CD4-positive, alpha-beta T cell treated with Interleukin-12 subunit alpha and Interleukin-12 subunit beta, for 1 hour (primary cell): ENCODE measurements around the gene INPP4B.
"Not testable (repeated sequence)": the region's sequence is repeated elsewhere in the genome, so short reads cannot be mapped to it uniquely, and the experiment has no call there.

ENCODE experiments used
- DNase-seq: peaks from one replicate; pipeline ENCODE4 v3.0.0-alpha.2; 2020

Gene INPP4B

DNA sequence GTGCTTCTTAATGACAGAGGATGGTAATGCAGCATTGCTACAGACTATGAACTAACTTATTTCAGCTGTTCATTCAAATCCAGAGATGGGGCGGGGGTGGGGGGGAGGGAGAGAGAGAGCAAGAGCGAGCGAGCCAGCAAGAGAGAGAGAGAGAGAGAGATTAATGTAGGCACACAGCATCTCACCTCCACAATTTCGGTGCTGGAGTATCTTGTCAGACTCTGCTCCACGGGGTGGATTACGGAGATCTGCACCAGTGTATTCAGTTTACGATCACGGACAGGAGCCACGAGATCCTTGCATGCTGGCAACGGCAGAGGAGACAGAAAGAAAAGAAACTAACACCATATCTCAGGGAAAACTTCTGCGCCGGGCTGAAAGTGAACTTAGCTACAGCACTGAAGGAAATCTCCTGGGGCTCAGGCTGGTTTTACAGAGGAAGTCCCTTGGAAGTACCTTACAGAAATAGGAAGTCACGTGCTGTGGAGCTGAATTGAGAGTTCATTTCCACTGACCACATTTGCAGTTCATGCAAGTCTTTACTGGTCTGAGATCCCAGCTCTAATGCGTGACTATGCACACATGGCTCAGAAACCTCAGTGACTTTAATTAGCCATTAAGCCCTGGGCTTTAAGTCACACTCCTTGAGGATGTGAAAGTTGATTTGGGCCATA is 440.9 kb downstream of the INPP4B start:
- DNase-seq: peak; percentile 64

DNA sequence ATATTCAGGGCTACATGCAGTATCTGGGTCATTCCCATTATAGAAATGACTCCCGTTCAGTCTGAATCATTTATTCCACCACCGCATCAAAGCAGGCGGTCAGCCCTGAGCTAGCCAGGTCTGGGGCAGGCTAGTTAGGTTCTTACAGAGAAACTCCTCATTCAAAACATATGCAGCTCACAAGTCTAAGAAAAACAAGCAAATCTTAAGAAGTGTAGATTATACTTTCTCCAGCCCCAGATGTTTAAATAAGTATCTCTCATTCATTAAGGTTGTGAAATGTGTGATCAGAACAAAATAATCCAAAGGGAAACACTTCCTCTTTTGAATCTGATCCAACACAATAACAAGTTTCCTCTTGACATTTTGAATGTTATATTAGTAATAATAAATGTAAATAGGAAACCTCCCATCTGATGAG is 441.9 kb downstream of the INPP4B start:
- DNase-seq: no peak

DNA sequence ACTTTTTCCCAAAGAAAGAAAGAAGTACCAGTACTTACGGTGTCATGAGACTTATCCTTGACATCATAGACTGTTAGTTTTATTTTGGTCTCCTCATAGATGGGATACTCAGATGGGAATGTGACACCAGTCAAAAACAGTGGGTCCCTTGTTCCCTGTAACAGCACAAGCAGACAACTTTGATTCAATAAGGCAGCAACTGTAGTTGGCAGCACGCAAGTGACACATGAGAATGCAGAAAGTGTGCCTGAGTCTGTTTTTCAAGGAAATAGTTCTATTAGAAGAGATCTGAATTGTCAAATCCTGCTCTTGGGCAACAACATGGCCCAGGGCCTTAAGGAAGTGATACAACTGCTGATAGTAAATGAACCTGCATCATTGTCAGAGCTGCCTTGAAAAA is 443.2 kb downstream of the INPP4B start:
- DNase-seq: no peak

DNA sequence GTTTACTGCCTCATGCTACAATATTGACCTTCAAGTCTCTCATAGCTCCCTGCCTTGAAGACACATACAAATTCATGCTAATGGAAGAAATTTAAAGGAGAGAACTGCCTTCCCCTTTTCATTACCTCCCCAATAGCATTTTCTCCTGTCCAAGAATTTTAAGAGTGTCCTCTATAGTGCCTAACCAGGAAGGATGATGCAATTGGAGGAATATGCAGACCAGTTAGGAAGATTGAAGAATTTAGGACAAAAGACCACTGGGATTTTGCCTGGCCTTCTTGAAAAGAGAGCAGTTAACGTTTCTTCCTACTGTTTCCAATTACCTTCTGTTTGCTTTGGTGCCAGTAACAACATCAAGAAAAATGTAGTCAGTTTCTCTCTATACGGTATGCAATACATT is 443.9 kb downstream of the INPP4B start:
- DNase-seq: no peak

DNA sequence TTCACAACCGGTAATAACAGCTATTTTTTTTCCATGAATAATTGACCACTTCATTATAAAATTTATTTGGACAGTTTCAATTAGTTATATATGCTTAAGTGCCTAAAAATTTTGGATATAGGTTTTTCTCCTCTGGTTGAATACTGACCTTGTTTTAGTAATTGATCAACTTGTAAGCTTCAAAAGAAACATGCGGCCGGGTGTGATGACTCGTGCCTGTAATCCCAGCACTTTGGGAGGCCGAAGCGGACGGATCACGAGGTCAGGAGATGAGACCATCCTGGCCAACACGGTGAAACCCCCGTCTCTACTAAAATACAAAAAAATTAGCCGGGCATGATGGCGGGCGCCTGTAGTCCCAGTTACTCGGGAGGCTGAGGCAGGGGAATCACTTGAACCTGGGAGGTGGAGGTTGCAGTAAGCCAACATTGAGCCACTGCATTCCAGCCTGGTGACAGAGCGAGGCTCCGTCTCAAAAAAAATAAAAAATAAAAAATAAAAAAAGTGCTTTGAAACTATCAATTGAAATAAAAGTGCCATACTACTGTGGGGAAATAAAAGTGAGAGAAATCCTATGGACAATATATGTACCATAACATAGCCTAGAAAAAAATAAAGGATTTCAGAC is 448.6 kb downstream of the INPP4B start:
- not testable (repeated sequence) for DNase-seq

DNA sequence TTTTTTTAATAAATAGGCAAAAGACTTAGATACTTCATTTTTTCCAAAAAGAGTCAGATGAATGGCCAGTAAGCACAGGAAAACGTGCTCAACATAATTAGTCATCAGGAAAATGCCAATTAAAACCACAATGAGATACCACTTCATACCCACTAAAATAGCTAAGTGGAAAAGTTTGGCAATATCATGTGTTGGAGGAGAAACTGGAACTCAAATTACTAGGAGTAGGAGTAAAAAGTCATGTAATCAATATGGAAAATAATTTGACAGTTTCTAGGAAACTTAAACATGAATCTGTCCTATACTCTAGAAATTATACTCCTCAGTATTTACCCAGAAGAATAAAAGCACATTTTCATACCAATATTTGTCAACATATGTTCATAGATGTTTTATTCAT is 449.8 kb downstream of the INPP4B start:
- no peak for DNase-seq

DNA sequence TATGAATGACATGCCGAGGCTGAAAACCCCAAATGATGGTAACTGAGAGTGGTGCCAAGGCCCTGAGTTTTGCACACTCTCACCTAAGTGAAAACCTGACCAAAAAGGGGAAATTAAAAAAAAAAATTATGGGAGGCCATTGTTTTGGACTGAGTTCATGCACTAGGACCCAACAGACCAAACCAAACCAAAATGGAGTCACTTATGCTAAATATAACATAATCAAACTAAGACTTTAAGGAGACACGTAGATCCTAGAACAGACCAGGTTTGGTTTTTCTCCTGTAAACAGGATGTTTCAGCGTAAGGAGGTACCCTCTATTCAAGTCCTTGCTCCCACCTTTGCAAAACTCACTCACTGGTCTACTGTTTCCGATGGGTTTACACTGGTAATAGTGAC is 453.0 kb downstream of the INPP4B start:
- DNase-seq: no peak

DNA sequence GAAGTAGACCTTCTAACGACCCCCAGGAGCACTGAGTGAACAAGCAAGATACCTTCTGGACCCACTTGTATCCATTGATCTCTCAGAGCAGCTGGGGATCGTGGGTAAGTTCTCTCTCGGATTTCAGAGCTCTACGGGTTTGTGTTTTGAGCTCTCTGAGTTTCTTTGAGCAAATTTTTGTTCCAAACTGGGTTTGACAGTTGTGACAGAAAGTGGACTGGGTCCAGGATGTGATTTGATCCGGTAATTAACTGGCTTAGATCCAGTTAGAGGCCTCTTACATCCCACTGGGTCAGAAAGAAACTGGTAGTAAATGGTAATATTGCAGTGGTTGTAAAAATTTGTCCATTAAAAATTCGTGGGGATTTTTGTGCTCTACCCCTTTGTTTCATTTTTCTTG is 459.2 kb downstream of the INPP4B start:
- DNase-seq: no peak

DNA sequence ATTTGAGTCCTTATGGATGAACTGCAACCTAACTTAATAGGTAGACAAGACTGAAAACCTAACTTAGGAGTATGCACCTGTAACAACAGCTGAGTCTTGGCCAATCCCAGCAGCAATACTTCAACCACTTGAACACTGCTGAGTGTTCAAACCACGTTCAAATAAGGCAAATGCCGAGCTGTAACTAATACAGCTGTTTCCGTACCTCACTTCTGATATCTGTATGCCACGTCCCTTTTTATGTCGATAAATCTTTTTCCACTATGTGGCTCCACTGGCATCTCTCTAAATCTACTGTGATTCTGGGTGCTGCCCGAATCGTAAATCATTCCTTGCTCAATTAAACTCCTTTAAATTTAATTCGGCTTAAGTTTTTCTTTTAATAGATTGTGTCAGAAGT is 459.7 kb downstream of the INPP4B start:
- DNase-seq: peak; percentile 40

DNA sequence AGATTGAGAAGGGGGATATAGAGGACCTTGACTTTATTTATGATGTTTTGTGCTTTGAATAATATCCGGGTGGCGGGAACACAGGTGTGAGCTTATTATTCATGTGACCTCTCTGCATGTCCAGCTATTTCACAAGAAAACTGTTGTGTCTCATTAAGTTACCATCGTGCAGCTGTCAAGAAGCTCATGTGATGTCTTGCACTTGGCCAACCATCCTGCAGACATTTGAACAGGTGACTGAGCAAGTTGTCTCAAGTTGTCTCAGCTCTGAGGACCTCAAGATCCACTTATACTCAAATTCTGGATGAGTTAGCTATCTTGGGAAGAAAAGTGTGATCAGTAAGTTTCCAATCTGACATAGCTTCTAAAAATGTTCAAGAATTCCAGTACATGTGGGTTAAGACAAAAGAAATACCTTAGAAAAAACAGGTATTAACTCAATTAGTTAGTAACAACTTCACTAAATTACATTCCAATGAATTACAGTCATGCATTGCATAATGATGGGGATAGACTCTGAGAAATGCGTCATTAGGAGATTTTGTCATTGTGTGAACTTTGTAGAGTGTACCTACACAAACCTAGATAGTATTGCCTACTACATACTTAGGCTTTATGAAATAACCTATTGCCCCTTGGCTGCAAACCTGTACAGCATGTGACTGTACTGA is 462.2 kb downstream of the INPP4B start:
- DNase-seq: no peak

DNA sequence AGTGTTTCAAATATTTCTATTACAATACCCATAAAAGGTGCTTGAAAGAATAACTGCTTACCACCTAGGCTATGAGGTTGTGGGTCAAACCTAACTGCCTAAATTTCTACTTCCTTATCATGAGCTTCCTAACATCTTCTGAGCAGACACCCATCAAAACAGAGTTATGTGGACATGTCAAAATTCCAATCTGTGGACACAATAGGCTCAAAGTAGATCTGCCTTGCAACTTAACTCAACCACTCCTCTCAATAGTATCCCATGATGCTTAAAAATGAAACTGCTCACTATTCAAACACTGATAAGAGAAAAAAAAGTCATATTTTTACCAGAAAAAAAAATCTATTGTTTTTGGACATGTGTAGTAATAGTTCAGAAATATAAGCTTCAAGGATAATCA is 462.7 kb downstream of the INPP4B start:
- no peak for DNase-seq

DNA sequence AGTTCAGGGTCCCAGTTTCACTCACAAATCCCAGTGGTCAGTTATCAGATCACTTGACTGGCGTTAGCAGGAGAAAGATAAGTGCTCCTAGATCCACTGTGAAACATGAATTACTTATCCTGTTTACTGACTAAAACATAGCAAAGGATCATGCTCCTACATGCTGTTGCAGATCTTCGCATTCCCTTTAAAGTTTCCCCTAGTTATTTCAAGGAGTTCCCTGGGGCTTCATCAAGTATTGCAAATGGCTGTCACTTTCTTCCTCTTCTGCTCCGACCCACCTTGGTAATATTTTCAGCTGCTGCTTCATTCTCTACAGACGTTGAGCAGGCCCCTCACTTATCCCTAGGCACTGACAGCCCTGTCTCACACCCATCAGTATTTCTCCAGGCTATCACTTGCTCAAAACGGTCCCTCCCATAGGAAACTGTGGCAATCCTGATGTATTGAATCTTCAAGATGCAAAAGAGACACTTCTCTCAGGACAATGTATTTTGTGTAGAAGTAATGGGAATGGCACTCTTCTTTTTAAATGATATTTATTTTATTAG is 466.0 kb downstream of the INPP4B start:
- no peak for DNase-seq

DNA sequence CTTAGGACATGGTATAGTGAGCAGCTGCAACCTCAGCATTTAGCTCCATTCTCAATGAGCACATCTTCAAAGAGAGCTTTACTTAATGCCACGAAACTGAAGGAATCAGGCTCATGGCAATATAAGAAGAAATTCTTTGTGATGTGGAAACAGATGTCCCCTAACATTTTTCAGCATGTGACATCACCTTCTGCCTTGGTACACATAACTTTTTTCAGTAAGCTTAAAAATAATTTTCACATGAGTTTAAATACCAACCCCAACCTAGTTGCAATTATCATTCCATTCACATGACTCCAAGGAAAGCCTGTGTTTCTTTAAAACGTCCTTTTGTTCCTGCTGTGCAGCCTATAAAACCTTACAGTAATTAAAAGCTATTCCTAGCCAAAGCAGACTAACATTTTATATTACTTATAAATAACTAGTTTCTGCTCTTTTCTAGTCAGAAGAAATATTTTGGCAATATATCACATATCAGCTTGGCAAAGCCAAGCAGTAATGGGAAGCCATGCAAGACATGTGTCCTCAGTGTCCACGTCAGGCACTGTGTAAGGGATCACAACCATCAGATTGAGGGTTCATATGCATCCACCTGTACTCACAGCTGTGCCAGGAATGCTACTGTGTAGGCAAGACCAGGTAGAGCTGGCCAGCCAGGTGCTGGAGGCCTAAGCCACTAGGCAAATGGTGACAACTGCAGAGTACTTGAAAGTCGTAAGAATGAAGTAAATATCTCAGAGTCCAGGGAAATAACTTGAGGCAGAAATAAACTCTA is 466.6 kb downstream of the INPP4B start:
- DNase-seq: no peak

DNA sequence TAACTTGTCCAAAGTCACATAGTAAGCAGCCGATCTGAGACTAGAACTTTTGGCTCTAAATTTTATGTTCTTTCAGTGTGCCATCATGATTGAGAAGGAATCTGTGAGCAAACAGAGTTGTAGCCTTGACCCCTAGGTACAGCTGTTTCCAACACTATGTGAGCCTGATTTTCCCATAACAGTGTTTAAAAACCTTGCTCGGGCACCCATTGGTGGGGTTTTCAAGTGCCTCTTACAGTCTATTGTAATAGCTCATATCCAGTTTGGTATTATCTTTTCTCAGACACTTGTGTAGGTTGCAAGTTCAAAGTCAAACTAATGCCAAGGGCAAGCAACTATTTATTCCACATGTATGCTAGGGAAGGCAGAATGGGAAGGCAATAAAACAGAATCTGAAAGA is 467.9 kb downstream of the INPP4B start:
- no peak for DNase-seq

DNA sequence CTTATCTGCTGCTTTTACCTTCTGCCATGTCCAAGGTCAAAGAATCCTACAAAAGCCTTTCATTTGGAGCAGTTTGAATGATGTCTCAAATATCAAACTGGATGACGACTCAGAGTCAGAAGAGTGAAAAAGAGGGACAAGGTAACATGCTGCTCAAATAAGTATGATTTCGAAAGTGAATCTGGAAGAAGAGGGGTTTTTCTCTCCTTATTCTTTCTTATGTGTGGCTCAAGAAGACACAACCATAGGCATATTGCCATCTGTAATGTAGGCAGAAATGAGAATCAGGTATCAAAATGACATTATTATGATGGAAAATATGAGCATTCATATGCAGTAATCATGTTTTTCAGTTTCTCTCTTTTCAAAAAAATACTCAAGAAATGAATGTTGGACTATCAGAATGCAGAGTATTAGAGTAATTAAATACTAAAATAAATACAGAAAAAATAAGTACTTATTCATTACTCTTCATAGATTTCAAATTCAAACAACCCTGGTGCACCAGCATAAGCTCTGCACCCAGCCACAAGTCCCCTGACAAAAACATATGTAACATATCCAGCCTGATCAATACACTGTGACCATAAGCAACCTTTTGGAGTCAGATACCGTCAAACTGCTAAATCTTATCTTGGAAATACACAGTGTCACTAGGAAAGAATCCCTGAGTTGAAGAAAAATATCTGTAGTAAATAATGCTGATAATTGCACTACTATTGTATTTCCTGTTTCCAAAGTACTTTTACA is 468.6 kb downstream of the INPP4B start:
- peak; percentile 38 for DNase-seq

DNA sequence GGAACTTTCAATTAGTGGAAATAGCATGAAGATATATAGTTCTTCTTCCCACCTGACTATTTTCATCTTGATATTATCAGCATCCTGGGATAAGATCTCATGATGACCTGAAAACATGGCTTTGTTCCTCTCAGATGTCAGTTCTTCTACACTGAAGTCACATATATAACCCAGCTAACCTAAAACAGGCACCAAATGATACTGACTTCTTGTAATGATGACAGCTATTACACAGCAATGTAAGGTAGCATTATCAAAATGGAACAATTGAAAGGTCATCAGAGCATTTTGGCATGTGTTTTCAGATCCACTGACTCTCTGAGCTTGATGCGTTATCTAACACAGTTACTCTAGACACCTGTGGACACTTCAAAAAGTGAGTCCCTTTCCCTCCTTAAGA is 469.9 kb downstream of the INPP4B start:
- DNase-seq: no peak

DNA sequence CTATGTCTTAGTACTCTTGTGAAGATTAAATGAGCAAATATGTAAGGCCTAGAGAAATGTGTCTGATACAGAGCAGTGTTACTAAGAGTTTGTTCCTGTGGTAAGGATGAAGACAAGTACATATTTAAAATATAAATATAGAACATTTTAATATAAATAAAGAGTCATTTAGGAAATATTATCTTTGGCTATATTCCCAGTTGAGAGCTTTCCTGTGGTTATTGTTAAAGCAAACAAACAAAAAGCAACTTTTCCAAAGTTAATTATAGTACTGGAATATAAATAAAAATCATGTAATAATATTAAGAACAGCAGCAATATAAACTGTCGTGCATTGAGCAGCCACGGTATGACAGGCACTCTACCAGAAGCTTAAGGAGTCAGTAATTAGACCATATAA is 472.5 kb downstream of the INPP4B start:
- DNase-seq: no peak

DNA sequence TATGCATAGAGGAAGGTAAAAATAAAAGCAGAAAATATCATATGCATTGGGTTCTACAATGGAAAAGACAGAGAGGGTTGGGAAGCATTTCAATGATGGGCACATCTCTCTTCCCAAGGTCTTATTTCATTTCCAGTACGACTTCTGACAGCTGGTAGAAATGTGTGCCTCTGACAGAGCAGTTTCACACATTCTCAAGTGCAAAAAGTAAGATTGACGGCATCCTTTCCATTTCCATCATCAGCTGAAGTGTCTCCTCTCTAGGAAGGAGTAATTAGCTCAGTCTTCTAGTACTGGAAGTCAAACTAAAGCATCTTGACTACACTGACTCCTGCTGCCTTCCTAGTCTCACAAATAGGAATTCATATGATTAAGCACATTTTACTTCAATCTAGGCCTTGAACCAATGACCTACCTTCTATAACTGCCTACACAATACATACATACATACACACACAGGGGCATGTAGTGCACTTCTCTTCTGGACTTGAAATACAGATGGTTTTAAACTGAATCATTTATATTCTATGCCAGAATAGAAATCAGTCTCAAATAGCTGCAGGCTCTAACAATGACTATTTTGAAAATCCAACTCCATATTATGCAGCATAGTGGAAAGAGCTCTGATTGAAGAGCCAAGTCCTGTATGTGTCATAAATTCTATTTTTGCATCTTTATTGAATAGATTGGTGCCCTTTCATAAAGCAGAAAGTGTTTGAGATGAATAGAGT is 473.4 kb downstream of the INPP4B start:
- DNase-seq: no peak

DNA sequence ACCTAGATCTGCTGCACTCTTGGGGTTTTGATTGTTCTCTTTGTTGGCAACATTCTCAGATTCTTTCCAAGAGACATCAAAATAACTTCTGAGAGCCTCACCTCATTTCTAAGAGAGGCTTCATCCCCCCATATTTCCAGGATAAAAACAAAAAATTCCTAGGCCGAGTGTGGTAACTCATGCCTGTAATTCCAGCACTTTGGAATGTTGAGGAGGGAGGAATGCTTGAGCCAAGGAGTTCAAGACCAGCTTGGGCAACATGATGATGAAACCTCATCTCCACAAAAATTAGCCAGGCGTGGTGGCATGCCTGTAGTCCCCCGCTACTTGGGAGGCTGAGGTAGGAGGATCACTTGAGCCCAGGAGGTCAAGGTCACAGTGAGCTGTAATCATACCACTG is 477.0 kb downstream of the INPP4B start:
- no peak for DNase-seq

DNA sequence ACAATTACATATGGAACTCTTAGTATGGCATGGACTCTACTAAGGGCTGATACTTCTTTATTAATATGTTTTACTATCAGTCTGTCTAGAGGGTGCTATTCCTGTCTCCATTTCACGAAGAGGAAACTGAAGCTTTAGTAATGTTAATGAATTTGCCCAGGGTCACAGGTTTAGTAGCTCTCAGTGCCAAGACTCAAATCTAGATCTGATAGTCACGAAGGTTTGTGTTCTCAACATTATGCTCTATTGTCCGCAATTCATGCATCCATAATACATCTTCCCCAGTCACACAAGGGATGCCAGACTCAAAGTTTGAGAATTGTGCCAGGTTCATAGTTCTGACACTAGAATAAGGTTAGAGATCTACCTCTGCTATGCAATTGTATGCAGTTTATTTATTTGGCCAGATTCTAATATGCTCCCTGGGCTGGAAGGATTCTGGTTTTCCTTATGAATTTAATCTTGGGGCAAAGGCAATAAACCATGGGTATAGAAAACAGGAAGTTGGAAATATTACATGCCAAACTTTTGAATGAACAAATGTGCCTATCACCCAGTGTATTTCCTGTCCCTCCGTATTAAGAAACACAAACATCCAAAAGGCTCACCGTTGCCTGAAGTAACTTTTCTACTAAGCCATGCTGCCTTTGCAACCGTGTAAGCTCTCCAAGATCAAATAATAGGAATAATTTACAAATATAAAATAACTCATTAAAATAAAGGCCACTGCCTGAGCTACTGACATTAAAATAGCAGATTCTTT is 478.5 kb downstream of the INPP4B start:
- DNase-seq: no peak

DNA sequence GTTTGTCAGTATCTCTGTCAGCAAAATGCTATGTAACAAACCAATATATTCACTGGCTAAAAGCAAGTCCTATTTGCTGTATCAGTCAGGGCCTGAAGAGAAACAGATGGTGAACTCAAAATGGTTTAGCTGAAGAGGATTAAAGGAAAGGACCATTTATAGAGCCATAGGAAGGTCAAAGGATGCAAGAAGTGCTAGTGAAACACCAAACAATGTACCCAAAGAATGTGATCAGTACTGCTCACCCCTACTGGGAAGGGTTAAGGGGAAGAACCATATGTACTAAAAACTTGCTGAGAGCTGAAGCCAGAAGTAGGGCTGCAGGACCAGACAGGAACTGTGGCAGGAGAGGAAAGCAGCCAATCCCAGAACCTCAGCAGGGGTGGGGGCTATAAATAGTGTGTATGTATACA is 479.3 kb downstream of the INPP4B start:
- DNase-seq: no peak
